Gastrocnemius medialis (tissue), 4 donors: ENCODE measurements around the gene RIC8A. TPM values are rescaled to one million over a fixed set of nuclear protein-coding genes. Genes with fewer than 3 reads are reported as not detected.
A peak's percentile ranks its signal among the peaks of the same experiment; 100 is the strongest.
"Not testable (repeated sequence)": the region's sequence is repeated elsewhere in the genome, so short reads cannot be mapped to it uniquely, and the experiment has no call there.

Experiments used
- ATAC-seq, 2 donors: fragments of 150-250 bp; one replicate each; pipeline ENCODE4 v1.9.1; 2016
- DNase-seq, 2 donors: peaks; one replicate each; pipeline ENCODE4 v3.0.0-alpha.2; 2019
- H3K27ac ChIP-seq, 4 donors: fragments of 200-600 bp; sonication (generic); 1 replicate in 1 of 4; 2 replicates in 3 of 4; pipeline ENCODE4 v1.5.1; 2016 to 2018; ENCODE audit warnings: mild to moderate bottlenecking in 2 of 4, moderate library complexity in 1 of 4
- H3K27me3 ChIP-seq, 3 donors: fragments of 200-600 bp; sonication (generic) in 2 of 3; 1 replicate in 1 of 3; 2 replicates in 2 of 3; pipeline versions ENCODE4 v1.5.1 to v1.6.0; 2016 to 2019; ENCODE audit warnings: mild to moderate bottlenecking in 1 of 3, moderate library complexity in 1 of 3
- H3K36me3 ChIP-seq, 2 donors: fragments of 200-600 bp; sonication (generic) in 1 of 2; one replicate each; pipeline ENCODE4 v1.5.1; 2017 to 2018
- H3K4me1 ChIP-seq, 2 donors: fragments of 200-600 bp; sonication (generic) in 1 of 2; one replicate each; pipeline ENCODE4 v1.5.1; 2016 to 2017; ENCODE audit warnings: mild to moderate bottlenecking in 2 of 2
- H3K4me3 ChIP-seq, 4 donors: fragments of 200-600 bp; sonication (generic) in 3 of 4; 1 replicate in 1 of 4; 2 replicates in 3 of 4; pipeline ENCODE4 v1.5.1; 2016 to 2019; ENCODE audit warnings: mild to moderate bottlenecking in 2 of 4
- H3K9me3 ChIP-seq, 3 donors: fragments of 200-600 bp; sonication (generic) in 2 of 3; 1 replicate in 1 of 3; 2 replicates in 2 of 3; pipeline ENCODE4 v1.5.1; 2016 to 2019
- CTCF ChIP-seq, 5 experiments: fragments of 450-650 bp in 3 of 5; fragments of 200-600 bp in 2 of 5; sonication (generic) in 2 of 5; IDR thresholded peaks in 4 of 5; conservative IDR thresholded peaks in 1 of 5; 1 replicate in 4 of 5; 2 replicates in 1 of 5; pipeline ENCODE4 v1.5.1; 2016 to 2019; ENCODE audit warnings: antibody characterized with exemption in 5 of 5, mild to moderate bottlenecking in 3 of 5, moderate library complexity in 3 of 5
- POLR2A ChIP-seq, 2 donors: fragments of 450-650 bp; IDR thresholded peaks; one replicate each; pipeline ENCODE4 v1.6.1; 2017; ENCODE audit warnings: antibody characterized with exemption in 2 of 2, mild to moderate bottlenecking in 2 of 2, moderate library complexity in 2 of 2
- in situ Hi-C, 4 donors: fragments of 200-750 bp; cut with MboI; loops; one replicate each; pipeline versions ENCODE4 v1.15.0 to v1.8.0; 2017; ENCODE audit warnings: low sequenced_read_pairs in 4 of 4
- intact Hi-C: fragments of 100-400 bp; cut with DNase I; formaldehyde crosslinking; loops from one replicate; pipeline ENCODE4 v1.15.1; 2023; ENCODE audit warnings: low total_unique reads
- total RNA-seq, 4 donors: library from RNA; depleted of rRNA; stranded (reverse); fragments of >200 nt; gene quantifications; one replicate each; pipeline versions ENCODE4 v1.1.0 to v1.2.3, GENCODE V29; 2016

The RIC8A gene
- total RNA-seq, 4 donors from 2014 or later, result 35.6 to 68.5 (median 47.8) TPM

GRCh38 chr11:191490-192478, 15.7 kb upstream of the RIC8A start:
- ATAC-seq, result peak; percentile 62 to 65
- H3K27me3 ChIP-seq, H3K36me3 ChIP-seq, H3K4me1 ChIP-seq, H3K4me3 ChIP-seq, DNase-seq, intact Hi-C loops, H3K9me3 ChIP-seq, in situ Hi-C loops, H3K27ac ChIP-seq: not testable (repeated sequence)
- peak in 4 of 5 experiments; percentile 30 to 60 (median 46) for TF ChIP-seq CTCF (IDR thresholded peaks at IDR 0.05 in 4 of 5, conservative IDR thresholded peaks at IDR 0.05 in 1 of 5)

- H3K27ac ChIP-seq, H3K4me3 ChIP-seq, H3K9me3 ChIP-seq, H3K4me1 ChIP-seq, H3K27me3 ChIP-seq, DNase-seq, H3K36me3 ChIP-seq, in situ Hi-C loops, intact Hi-C loops, ATAC-seq: not testable (repeated sequence)
Measured at GRCh38 chr11:192674-193128, 14.8 kb upstream of the RIC8A start, which contains the start of gene SCGB1C1. Gene SCGB1C1, plus strand, starts transcription at chr11:193078. Its CDS starts 22 bp downstream, at chr11:193100.

GRCh38 chr11:193481-193880, 14.0 kb upstream of the RIC8A start:
- H3K4me1 ChIP-seq, ATAC-seq, in situ Hi-C loops, H3K27me3 ChIP-seq, H3K9me3 ChIP-seq, H3K27ac ChIP-seq, H3K36me3 ChIP-seq, H3K4me3 ChIP-seq, DNase-seq, intact Hi-C loops: not testable (repeated sequence)

GRCh38 chr11:196786-197731, 10.4 kb upstream of the RIC8A start:
- H3K27ac ChIP-seq, result no peak overlapping the region
- no peaks in the 10 kb centered on the region for H3K27me3 ChIP-seq
- ATAC-seq (no peak), DNase-seq (no peak)
- H3K36me3 ChIP-seq, result peaks cover 0 to 6% of the 10 kb centered on the region in 2 donors
- intact Hi-C loops (no loop called here), in situ Hi-C loops (no loop called here)
- TF ChIP-seq POLR2A (IDR thresholded peaks at IDR 0.05) (no peak), CTCF (IDR thresholded peaks at IDR 0.05 in 4 of 5, conservative IDR thresholded peaks at IDR 0.05 in 1 of 5) (no peak)
- H3K9me3 ChIP-seq, result no peaks in the 10 kb centered on the region
- no peaks in the 10 kb centered on the region for H3K4me1 ChIP-seq
- H3K4me3 ChIP-seq, result no peak overlapping the region

- Histone ChIP-seq H3K36me3 (peaks cover 0 to 6% of the 10 kb centered on the region in 2 donors), H3K4me1 (no peaks in the 10 kb centered on the region), H3K4me3 (no peak overlapping the region), H3K27ac (no peak overlapping the region), H3K27me3 (no peaks in the 10 kb centered on the region), H3K9me3 (no peaks in the 10 kb centered on the region)
- TF ChIP-seq POLR2A (IDR thresholded peaks at IDR 0.05), result no peak
- TF ChIP-seq CTCF (IDR thresholded peaks at IDR 0.05 in 4 of 5, conservative IDR thresholded peaks at IDR 0.05 in 1 of 5), result no peak
- in situ Hi-C loops (no loop called here), intact Hi-C loops (no loop called here)
- ATAC-seq, result no peak
- DNase-seq, result no peak
Measured at GRCh38 chr11:197741-198235, 9.7 kb upstream of the RIC8A start.
